Measurements from ENCODE around the gene GPD1L.

GRCh38 chr3:32129832-32130231, 23.4 kb downstream of the GPD1L start:
- TF ChIP-seq SCRT2 (tag by site-specific recombination; IDR thresholded peaks at IDR 0.05) (no peak), ZBTB21 (tag by site-specific recombination; IDR thresholded peaks at IDR 0.05) (no peak), ZNF513 (tag by site-specific recombination; IDR thresholded peaks at IDR 0.05) (no peak), CTCF (tag by site-specific recombination; IDR thresholded peaks at IDR 0.05) (no peak), ZBTB17 (tag by site-specific recombination; IDR thresholded peaks at IDR 0.05) (no peak), ZBTB8A (tag by site-specific recombination; IDR thresholded peaks at IDR 0.05) (no peak), ZNF704 (tag by site-specific recombination; IDR thresholded peaks at IDR 0.05) (no peak), ZNF791 (tag by site-specific recombination; IDR thresholded peaks at IDR 0.05) (no peak)
